ENCODE data around the gene AFDN. TPM values are rescaled to one million over a fixed set of nuclear protein-coding genes. Genes with fewer than 3 reads are reported as not detected.

AFDN gene
- total and polyA plus RNA-seq, 2 of the 8 experiments (the other 6 are each of a cell fraction or from before 2014, with no cell fraction given): 53.4 to 192 TPM

- H3K79me2 ChIP-seq (ENCODE audit: control insufficient read depth in 1 of 2, insufficient read depth in 2 of 2, low read length in 2 of 2): peaks cover 5 to 23% of the 10 kb centered on the region in 2 experiments; a peak in 3 of 4 replicates
- H2BK12ac ChIP-seq (ENCODE audit: low read depth, low read length): no peak overlapping the region
- no peak for TF ChIP-seq SRF (IDR thresholded peaks at IDR 0.05; ENCODE audit: low read depth, low read length)
- no peak for TF ChIP-seq CBX5 (IDR thresholded peaks at IDR 0.05; ENCODE audit: low read depth, low read length)
- no peak overlapping the region for H2AFZ ChIP-seq (ENCODE audit: low read length)
- WGBS, 2 experiments (ENCODE audit: extremely low coverage in 1 of 2, insufficient coverage in 1 of 2, insufficient read length in 1 of 2, insufficient replicate concordance in 2 of 2, low coverage in 1 of 2, low lambda C conversion rate in 2 of 2, missing lambda C conversion rate in 1 of 2): 93% methylated on average over 8 of the region's 8 CpGs; no CpG with 5 or more reads in 1 of the 2 experiments
- no peaks in the 10 kb centered on the region for H3K27me3 ChIP-seq (replicated peaks in 1 of 4; ENCODE audit: control insufficient read depth in 3 of 4, extremely low read depth in 1 of 4, insufficient read depth in 3 of 4, low read length in 3 of 4)
- FAIRE-seq (no peak), DNase-seq (ENCODE audit: low read depth in 1 of 2, low spot score in 2 of 2) (no peak)
- ChIA-PET CTCF (ENCODE audit: partially characterized antibody) (interaction anchor here (1.0 to 2.3 kb wide), 3 partner anchors 11 to 105 kb away, joined by 3 to 19 read pairs (median 3); no protein-coding TSS in a partner anchor), POLR2A (ENCODE audit: partially characterized antibody) (no interaction called here)
- no peak overlapping the region for H2BK5ac ChIP-seq (ENCODE audit: low read depth, low read length)
- no peak overlapping the region for H2BK120ac ChIP-seq (replicated peaks; ENCODE audit: low read depth, low read length)
- H3K23ac ChIP-seq (ENCODE audit: insufficient read length): no peak overlapping the region
- no peak overlapping the region for H4K91ac ChIP-seq (replicated peaks; ENCODE audit: insufficient read length, low read length)
- no peaks in the 10 kb centered on the region for H3K23me2 ChIP-seq (ENCODE audit: low read depth, low read length)
- no peak overlapping the region for H3K4me2 ChIP-seq (ENCODE audit: insufficient read depth in 1 of 2, low read depth in 2 of 2, low read length in 2 of 2)
- no peak overlapping the region for H3K27ac ChIP-seq (ENCODE audit: low read depth, low read length)
- no peaks in the 10 kb centered on the region for H3K9me3 ChIP-seq (ENCODE audit: insufficient read depth in 2 of 2, low read depth in 1 of 2, low read length in 1 of 2)
- no peak overlapping the region for H3K14ac ChIP-seq (ENCODE audit: insufficient read length)
- H3K79me1 ChIP-seq (ENCODE audit: low read depth, low read length): peaks cover 3% of the 10 kb centered on the region; the same call in 1 of the 2 replicates
- no peak overlapping the region for H2BK20ac ChIP-seq (ENCODE audit: low read length)
- H3K4ac ChIP-seq (replicated peaks; ENCODE audit: insufficient read length, low read depth, low read length): no peak overlapping the region
- no peak overlapping the region for H3K18ac ChIP-seq (ENCODE audit: extremely low read depth, low read length)
- no peak overlapping the region for H3K4me3 ChIP-seq (ENCODE audit: extremely low read depth in 1 of 4, insufficient read depth in 2 of 4, low read depth in 3 of 4, low read length in 4 of 4)
- peaks cover under 1 to 28% (median 7%) of the 10 kb centered on the region in 4 experiments; a peak in 7 of 8 replicates for H3K36me3 ChIP-seq (ENCODE audit: control insufficient read depth in 2 of 4, insufficient read depth in 4 of 4, low read length in 3 of 4)
- peaks cover 3 to 4% of the 10 kb centered on the region in 2 experiments for H4K20me1 ChIP-seq (replicated peaks in 1 of 2; ENCODE audit: control insufficient read depth in 1 of 2, insufficient read depth in 2 of 2, low read length in 2 of 2)
- H3K56ac ChIP-seq (replicated peaks; ENCODE audit: insufficient read length, low read depth, low read length): no peak overlapping the region
- no peak overlapping the region for H2AK5ac ChIP-seq (ENCODE audit: low read depth, low read length)
- no peaks in the 10 kb centered on the region for H3K4me1 ChIP-seq (replicated peaks in 1 of 4; ENCODE audit: control insufficient read depth in 3 of 4, insufficient read depth in 4 of 4, low read length in 3 of 4)
- H2BK15ac ChIP-seq (ENCODE audit: low read length): no peak overlapping the region
- H4K8ac ChIP-seq (ENCODE audit: extremely low read depth, insufficient read depth, low read length): no peak overlapping the region
- no peak overlapping the region for H4K5ac ChIP-seq (ENCODE audit: insufficient read length, low read depth, low read length)
- H3K9ac ChIP-seq (replicated peaks in 1 of 4; ENCODE audit: extremely low read depth in 1 of 4, low read depth in 3 of 4, low read length in 3 of 4): no peak overlapping the region
These were observed 130.3 kb downstream of the AFDN start for GRCh38 chr6:167956983-167957492.

Data from H1 (cell line).